NCI-H526 (cell line): ENCODE data around the gene TRERF1.
A peak's percentile ranks its signal among the peaks of the same experiment; 100 is the strongest.
"Not testable (repeated sequence)": the region's sequence is repeated elsewhere in the genome, so short reads cannot be mapped to it uniquely, and the experiment has no call there.

Source experiments
- DNase-seq, 2 experiments: peaks; one replicate each; lab custom pipeline; 2025; lab: John Stamatoyannopoulos, UW

TRERF1 gene

GRCh38 chr6:42449917-42450476 lies 1.7 kb downstream of the TRERF1 start:
- DNase-seq = no peak

DNA sequence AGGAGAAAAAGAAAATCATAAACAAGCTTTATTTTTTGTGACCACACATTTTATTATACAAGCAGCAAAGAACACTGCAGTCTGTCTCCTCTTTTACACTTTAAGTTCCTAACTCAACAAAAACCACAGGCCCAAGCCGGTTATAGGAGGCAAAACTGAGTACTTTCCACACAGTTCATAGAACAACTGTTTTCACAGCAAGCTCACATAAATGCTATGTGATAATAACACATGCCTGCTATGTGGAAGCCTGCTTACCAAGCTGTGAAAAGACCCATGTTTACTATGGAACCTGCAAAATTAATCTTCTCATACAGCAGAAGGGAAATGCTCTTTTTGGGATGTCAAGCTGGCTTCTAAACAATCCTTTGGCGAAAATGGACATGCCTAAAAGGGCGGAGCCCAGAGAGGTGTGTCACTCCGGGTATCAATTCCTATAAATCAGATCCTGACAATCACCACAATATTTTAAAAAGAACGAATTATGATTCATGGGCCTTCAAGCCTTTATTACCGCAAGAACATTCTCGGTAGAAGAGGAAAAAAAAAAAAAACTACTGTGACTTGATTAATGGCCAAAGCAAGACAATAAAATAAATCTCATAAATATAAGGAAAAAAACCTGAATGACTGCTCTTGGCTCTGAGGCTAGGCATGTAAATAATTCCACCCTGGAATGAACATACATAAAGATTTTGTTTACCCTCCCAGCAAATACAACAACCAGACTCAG lies 2.6 kb downstream of the TRERF1 start:
- DNase-seq = no peak

GRCh38 chr6:42448391-42448790 lies 3.3 kb downstream of the TRERF1 start:
- DNase-seq = no peak

GRCh38 chr6:42446996-42447395 lies 4.7 kb downstream of the TRERF1 start:
- no peak for DNase-seq

DNA sequence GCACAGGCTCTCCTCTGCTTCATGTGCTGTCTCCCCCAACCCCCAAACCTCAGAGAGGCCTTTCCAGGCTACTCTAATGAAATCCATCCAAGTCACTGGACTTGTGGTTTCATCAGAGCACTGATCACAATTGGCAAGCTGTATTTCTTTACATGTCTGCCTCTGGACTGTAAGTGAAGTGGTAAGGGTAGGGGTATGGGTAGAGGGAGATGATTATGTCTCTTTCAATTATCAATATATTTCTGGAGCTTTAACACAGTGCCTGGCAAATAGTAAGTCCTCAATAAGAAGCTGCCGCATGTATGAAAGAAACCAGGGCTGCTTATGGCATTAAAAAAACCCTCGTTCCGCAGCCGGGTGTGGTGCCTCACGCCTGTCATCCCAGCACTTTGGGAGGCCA lies 5.4 kb downstream of the TRERF1 start:
- DNase-seq = no peak

DNA sequence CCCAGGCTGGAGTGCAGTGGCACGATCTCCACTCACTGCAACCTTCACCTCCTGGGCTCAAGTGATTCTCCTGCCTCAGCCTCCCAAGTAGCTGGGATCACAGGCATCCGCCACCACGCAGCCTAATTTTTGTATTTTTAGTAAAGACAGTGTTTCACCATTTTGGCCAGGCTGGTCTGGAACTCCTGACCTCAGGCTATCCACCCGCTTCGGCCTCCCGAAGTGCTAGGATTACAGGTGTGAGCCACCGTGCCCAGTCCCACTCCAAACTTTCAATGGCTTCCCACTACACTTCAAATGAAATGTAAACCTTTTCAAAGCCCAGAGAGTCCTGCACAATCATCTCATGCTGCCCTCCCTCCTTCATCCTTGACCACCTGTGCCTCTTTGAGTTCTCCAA lies 5.8 kb downstream of the TRERF1 start:
- DNase-seq = not testable (repeated sequence)

- DNase-seq = peak; percentile 79 to 86
Measured at GRCh38 chr6:42443312-42444060, 8.2 kb downstream of the TRERF1 start.

GRCh38 chr6:42441697-42442081 lies 10.0 kb downstream of the TRERF1 start:
- no peak for DNase-seq

DNA sequence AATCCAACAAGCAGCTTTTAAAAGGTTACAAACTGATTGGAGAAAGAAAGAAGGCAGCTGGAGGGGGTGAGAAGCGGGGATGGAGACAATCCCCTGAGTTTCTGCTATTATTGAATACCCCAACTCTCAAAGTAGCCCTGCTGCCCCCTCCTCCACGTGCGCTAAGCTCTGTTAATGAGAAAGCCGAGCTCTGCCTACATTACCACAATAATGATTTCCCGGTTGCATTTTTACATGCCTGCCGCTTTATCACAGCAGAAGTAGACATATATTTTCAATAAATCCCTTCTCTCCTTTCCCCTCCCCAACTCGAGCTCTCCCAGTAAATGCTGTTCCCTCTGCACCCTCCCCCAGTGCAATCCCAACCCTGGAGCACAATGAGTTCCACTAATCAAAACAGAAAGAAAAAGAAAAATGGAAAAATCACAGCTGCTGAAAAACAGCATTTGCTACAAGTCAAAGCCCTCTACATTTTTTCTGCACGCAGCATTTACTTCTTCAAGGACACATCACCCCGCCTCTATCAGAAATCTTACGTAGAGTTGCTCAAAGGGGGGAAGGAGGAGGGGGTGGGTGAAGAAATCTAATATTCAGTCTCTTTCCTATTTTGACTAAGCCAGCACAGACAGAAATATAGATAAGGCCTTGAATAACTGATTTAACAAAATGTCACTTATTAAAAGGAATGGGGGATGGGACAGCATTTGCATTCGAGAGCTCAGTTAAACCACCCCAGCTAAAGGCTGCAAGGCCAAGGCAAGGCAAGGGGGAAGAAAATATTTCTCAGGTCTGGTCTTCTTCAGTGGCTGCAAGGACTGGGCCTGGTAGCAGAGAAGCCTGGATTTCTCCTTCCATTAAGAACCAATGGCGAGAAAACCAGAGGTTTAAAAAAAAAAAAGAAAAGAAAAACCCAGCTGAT lies 10.7 kb downstream of the TRERF1 start:
- DNase-seq = peak; percentile 48 to 79

DNA sequence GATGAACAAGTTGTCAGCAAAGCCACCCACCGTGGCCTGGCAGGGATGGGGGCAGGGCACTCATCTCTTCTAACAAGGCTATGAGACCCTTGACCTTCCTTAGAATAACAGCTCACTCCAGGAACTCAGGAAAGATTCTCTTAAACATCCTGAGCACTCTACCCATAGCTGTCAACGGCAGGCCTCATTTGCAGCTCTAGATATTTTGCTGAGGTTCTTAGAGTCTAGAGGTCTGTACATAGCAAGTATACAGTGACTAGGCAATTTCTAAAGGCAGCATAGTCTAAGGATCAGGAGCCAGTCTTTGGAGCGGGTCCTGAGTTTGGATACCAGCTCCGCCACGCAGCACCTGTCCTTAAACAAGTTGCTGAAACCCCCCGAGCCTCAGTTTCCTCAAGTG lies 11.7 kb downstream of the TRERF1 start:
- DNase-seq = peak in 1 of 2 experiments; percentile 22

DNA sequence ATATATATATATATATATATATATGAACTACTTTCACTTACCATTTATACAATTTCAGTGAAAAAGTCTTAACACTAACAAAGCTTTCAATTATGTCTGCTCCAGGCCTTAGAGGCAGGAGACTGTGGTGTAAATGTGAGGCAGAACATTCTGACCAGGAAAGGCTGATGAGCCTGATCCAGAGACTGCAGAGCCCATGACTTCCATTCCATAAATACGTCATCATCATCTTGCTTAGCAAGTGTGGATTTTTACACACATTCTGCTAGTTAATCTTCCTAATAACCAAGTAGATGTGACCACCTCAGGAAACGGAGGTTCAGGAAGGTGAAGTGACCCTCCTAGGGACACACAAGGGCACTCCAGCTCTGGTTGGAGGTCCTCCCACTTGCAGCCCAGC lies 14.9 kb downstream of the TRERF1 start:
- DNase-seq = no peak

DNA sequence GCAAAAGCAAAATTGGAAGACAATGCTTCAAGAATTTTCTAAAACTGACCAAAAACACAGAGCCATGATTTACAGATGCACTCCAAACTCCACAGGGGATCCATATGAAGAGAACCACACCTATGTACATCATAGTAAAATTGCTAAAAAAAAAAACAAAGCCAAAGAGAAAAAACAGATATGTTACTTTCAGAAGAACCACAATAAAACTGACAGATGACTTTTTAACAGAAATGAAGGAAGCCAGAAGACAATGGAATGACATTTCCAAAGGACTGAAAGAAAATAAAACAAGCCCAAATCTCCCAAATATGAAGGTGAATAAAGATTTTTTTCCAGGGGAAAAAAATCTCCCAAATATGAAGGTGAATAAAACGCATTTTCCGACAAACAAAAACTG lies 17.5 kb downstream of the TRERF1 start:
- no peak for DNase-seq

GRCh38 chr6:42433409-42433808 lies 18.3 kb downstream of the TRERF1 start:
- no peak for DNase-seq

GRCh38 chr6:42431877-42432276 lies 19.8 kb downstream of the TRERF1 start:
- no peak for DNase-seq

DNA sequence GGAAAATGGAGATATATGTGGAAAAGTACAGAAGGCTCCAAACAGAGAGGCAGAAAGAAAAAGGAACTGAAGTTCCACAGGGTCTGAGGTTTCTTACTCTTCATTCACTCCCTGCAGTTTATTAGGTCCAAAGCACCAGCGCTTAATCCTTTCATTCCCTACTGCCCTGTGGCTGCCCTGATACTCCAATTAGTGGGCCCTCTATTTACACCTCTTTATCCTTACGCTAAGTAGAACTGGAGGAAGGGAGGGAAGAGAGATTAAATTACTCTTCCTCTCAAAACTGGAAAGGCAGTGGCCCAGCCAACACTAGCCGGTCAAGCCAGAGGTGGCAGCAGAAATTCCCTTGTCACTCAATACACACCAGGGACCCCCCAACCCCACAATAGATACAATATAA lies 20.4 kb downstream of the TRERF1 start:
- DNase-seq = no peak

- no peak for DNase-seq
Measured at GRCh38 chr6:42429836-42430235, 21.9 kb downstream of the TRERF1 start.

- DNase-seq = no peak
Measured at GRCh38 chr6:42429042-42429585, 22.6 kb downstream of the TRERF1 start.

GRCh38 chr6:42428326-42429041 lies 23.2 kb downstream of the TRERF1 start:
- no peak for DNase-seq

DNA sequence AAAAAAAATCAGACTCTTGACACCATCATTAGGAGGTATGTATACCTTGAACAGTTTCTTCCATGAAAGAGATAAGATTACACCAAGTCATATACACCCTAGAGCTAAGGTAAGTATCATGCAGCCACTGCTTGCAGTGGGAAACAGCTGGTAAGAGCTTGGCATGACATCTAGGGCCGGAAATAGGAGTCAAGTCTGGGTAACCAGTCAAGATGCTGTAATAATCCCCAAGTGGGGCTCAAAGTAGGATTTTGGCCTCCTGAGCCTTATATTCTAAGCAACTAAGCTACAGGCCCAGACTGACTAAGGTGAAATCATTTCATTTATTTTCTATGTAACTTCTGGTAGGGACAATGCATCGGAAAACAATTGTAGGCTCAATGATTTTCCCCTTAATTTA lies 23.9 kb downstream of the TRERF1 start:
- no peak for DNase-seq

DNA sequence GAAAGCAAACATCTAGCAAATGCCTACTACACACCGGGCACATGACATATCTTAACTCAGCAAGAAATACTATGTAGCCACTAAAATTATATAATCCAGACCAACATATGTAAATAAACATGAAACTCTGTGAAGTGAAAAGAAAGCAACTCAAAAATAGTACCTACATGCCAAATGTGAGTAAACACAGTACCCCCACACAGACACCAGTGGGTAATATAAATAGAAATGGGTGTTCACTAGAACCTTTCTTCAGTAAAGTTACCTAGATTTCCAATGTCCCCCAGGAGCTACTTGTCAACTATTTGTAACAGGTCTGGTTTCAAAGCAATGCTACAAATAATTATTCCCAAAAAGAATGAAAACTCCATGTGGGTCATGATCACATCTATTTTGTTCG lies 25.5 kb downstream of the TRERF1 start:
- no peak for DNase-seq

- no peak for DNase-seq
Measured at GRCh38 chr6:42424906-42425474, 26.7 kb downstream of the TRERF1 start.
